Measurements from ENCODE around the gene TMEM204.

Gene TMEM204

DNA sequence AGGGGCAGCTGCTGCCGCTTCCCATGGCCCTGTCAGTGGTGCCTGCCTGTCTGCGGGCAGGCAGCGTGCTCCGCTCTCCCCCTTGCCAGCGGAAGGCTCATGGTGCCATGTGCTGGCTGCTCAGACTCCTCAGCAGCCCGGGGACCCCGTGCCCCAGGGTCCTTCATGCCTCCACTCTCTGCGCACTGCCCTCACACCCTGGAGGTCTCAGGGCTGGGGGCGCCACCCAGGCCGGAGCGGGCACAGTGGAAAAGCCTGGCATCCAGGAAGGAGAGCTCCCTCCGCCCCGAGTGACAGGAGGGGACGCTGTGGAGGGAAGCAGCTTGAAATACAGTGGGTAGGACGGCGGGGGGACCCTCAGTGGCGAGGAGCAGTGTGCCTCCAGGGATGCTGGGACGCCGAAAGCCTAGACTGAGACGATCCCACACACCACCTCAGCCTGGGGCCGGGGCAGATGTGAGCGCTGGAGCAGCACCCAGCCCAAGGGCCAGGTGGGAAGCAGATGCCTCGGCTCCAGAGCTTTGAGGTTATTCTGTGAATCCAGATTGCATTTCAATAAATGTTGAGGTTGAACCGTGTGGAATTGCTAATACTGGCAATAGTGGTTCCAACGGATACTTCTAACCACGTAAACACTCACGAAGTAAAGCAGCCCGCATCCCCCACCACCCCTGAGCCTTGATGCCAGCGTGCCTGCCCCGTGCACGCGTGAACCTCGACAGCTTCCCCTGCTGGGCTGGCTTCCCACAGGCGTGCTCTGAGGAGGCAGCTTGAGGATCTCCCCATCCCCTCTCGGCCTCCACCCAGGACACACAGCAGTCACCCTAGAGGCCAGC is 6.5 kb downstream of the TMEM204 start:
- no peak for DNase-seq

DNA sequence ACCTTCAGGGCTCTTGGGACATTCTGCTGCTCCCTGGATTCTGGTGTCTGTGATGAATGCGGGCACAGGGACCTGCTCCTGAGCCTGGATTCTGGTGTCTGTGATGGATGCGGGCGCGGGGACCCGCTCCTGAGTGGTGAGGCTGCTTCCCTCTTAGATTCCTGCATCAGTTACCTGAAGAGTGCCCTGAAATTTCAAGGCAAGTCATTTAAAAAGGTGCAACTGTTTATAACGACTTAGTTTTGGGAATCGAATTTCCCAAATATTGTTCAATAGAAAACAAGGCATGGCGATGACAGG is 7.0 kb downstream of the TMEM204 start:
- DNase-seq = no peak

DNA sequence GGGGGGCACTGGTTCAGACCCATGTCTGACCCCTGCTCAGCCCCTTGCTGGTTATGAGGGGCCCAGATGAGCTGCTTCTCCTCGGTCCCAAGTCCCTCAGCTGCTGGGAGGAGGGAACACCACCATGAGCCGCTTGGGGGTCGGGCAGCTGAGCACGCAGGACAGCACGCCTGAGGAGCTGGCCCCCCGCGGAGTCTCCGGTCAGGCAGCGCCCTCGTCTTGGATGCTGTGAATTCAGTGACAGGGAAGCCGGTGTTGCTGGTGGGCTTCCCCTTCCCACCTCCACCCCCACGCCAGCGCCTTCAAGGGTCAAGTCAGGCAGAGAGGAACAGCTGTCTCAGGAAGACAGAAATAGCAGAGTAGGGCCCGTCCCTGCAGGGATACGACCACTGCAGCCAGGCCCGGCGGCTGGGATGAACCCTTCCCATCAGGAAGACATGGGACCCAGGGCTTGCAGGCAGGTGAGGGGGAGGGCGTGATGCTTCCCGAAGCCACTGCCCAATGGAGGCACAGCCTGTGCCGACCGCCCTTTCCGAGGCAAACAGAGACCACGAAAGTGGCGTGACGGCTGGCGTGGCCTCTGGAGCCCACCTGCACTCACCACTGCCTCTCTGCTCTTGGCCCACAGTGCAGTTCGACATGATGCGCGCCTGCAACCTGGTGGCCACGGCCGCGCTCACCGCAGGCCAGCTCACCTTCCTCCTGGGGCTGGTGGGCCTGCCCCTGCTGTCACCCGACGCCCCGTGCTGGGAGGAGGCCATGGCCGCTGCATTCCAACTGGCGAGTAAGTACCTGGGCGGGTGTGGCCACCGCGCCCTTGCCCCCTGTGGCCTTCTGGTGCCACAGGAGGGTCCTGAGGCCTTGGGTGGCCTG is 8.1 kb downstream of the TMEM204 start:
- no peak for DNase-seq

DNA sequence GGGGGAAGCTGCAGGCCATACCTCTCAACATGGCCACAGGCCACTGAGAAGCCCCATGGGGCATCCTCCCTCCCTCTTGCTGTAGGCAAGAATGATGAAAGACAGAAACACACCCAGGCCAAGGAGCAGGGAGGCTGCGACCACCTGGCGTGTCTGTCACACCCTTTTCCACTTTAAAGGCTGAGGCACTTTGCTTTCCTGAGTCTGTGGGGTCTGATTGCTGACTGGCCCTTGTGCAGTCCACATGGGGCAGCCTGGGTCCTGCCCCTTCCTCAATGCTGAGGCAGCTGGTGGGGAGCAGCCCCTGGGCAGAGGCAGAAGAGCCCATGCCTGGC is 8.7 kb downstream of the TMEM204 start:
- DNase-seq = no peak

DNA sequence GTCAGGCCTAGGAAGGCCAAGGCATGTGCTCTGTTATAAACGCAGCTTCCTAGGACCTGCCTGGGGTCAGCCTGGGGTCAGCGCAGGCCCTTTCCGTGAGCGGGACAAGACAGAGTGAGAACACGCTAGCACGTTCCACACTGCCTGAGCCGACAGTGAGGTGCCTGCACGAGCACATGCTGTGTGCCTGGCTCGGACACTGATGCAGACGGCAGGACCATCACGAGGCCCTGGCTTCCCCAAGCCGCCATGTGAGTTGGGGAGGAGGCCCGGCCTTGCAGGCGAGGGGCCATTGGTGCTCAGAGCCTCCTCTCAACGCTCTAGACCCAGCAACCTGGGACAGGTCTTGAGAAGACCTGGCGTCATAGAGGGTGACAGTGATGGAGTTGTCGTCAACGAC is 9.1 kb downstream of the TMEM204 start:
- no peak for DNase-seq

DNA sequence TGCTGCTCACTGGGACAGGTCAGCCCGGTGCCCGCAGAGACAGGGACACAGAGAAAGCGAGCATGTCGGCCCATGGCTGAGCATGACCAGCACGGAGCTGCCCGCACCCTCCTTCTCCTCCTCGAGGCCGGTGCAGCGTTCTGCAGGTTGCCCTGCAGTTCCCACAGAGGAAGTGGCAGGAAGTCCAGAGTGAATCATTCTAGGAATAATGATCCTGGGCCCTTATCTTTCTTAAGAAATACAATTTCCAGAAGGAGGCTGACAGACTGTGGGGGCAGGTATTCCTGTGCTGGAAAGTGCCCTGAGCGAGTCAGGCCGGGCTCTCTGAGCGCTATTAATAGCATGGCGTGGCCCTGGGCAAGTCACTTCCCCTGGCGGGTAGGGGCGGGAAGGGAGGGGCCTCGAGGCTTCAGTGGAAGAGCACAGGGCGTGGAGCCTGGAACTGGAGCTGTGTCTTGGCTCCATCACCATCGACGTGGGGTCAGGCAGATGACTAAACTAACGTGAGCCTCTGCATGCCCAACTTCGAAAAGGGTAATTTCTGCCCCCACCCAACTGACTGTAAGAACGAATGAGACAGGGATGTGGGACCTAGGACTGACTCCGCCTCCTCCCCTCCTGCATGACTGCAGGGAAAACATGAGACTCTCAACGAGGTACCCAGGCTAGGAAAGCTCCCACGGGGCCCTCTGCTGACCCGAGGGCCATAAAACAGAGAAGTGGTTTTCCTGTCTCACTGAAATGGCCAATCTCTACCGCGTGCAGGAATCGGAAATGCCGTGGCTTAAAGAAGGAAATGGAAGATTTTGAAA is 9.8 kb downstream of the TMEM204 start:
- DNase-seq = peak; percentile 84

DNA sequence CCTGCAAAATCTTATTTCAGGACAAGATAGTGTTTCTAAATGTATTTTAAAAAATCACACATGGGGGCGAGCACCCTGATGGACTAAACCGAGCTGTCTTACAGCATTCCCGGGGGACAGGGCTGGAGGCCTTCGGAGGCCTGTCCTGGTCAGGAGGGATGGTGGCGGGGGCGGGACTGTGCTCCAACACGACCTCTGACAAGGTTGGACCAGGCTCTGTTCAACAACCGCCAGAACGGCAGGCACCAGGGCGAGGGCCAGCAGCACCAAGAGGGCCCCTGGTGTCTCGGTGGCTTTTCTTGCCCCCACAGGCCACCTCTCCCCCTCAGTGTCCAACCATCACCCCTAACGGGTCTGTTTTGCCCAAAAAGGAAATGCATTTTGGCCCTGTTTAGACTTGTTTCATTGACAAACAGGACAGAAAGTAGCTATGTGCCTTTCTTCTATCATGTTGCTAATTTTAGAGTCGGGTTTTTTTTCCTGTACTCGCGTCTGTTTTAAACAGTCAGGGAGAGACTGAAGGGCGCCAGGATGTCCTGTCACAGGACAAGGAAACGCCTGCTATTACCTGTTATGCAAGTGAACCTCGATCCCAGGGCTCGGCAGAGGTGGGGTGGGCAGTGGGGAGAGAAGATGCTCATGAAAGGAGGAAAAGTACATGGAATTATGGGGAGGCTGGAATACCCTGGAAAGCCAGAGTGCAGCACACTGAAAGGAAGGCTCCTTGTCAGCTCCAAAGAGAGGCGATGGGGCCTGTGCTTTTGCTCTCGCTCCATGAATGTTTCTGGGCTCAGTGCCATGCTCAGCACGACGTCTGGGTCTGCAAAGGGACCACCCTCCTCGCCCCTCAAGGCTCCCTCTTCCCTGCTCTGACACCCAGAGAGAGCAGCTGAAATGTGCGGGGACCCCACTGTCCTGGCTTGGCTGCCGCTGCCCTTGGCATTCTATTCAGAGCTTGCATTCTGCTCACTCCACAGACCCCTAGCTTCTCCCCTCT is 11.9 kb downstream of the TMEM204 start:
- no peak for DNase-seq

DNA sequence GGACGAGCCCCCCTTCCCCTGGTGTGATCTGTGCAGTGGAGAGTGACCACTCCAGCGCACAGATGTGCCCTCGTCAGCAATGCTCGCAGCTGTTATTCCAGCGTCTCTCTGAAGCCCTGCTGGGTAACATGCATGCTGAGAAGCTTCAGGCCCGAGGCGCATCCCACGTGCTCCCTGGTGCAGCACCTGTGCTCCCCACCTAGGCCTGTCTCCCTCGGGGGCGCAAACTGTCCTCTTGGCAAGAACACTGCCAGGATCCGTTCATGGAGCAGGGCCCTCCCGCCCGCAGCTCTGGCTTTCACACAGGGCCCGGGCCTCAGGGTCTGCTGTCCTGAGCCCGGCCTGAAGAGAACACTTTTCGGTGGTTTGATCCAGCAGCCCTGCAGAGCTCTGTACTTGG is 13.0 kb downstream of the TMEM204 start:
- DNase-seq = no peak

DNA sequence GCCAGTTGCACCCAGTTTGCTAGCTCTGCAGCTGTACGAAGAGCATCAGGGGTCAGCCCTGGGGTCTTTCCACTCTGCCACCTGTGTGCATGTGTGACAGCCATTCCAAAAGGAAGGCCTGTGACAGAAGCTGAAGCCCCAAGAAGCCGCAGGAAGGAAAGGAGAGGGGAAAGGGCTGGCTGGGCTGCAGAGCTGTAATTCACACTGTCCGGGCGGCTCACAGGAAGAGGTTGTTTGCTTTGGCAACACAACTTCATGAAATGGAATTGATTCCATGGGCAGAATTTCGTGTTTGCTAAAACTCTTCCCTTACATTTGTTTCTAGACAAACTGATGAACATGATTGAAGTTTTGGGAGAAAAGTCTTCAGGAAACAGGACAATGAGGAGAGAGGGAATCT is 14.8 kb downstream of the TMEM204 start:
- DNase-seq = no peak

DNA sequence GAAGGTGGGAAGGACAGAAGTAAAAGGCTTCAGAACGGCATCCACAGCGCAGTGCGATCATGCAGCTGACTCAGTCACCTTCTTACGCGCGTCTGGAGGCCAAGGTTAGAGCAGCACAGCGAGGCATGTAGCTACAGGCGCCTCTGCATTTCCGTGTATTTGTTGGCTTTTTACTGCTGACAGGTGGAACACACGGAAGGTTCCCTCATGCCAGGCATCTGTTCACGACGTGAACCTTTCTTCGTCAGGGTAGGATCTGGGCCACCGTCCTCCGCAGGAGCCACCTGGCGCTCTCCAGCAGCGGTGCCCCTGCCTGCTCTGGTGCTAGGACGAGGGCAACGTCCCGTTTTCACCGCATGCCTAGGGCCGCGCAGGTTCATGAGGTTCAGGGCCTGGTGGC is 15.3 kb downstream of the TMEM204 start:
- no peak for DNase-seq

DNA sequence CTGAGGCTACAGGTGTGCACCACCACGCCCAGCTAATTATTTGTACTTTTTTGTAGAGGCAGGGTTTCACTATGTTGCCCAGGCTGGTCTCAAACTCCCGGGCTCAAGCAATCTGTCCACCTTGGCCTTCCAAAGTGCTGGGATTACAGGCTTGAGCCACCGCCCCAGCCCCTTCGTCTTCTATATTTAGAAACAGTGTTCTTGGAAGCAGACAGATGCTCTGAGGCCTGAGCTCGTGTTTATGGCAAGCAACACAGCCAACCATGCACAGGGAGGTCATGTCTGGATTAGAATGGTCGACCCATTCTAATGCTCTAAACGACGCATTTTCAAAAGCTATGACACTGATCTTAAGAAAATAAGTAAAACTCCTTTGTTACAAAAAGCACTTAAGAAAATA is 16.6 kb downstream of the TMEM204 start:
- DNase-seq = no peak

DNA sequence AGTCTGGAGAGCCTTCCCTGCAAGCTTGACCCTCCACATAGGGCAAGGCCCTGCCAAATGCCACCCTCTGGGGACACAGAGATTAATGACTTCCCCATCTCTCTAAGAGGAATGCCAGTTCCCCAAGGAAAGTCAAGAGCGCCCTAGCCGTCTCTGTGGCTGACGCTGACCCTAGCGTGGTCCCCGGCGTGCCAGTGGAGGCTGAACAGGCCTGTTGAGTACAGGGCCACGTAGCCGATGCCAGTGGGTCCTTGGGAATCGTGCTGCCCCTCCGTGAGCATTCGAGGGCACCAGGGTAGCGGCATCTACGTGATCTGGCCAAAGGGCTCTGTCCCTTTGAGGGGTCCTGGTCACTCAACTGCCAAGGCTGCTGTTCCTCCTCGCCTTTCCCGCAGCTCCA is 17.2 kb downstream of the TMEM204 start:
- no peak for DNase-seq

DNA sequence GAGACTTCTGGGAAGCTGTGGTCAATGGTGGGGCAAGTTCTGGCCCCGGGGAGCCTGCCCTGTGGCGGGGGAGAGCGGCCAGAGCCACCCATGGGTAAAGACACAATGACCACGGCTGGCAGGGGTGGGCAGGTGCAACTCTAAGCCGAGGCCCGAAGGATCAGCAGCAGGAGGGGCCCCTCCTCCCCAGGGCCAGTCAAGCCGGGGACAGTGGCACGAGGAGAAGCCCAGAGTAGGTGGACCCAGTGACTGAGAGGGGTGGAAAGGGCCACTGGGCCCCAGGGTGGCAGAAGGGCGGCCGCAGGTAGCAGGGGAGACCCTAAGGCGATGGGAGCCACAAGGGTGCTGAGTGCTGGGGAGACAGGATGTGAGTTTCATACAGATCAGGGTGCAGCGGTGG is 17.7 kb downstream of the TMEM204 start:
- DNase-seq = no peak

DNA sequence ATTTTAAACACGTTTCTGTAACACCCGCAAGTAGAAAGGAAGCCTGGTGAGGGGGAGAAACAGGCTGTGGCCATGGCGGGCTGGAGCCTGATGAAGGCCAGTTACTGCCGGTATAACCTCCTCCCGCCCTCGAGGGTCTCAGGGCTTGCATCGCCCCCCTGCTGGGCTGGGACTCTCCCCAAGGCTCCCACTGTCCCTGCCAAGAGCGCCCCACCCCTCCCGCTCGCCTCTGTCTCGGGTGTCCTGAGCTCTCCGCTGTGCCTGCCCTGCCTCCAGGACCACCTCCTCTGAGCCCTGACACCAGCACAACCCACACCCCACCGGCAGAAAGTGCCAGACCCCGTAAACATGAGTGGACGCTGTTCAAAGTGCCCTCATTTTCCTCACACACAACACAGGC is 18.7 kb downstream of the TMEM204 start:
- DNase-seq = no peak

DNA sequence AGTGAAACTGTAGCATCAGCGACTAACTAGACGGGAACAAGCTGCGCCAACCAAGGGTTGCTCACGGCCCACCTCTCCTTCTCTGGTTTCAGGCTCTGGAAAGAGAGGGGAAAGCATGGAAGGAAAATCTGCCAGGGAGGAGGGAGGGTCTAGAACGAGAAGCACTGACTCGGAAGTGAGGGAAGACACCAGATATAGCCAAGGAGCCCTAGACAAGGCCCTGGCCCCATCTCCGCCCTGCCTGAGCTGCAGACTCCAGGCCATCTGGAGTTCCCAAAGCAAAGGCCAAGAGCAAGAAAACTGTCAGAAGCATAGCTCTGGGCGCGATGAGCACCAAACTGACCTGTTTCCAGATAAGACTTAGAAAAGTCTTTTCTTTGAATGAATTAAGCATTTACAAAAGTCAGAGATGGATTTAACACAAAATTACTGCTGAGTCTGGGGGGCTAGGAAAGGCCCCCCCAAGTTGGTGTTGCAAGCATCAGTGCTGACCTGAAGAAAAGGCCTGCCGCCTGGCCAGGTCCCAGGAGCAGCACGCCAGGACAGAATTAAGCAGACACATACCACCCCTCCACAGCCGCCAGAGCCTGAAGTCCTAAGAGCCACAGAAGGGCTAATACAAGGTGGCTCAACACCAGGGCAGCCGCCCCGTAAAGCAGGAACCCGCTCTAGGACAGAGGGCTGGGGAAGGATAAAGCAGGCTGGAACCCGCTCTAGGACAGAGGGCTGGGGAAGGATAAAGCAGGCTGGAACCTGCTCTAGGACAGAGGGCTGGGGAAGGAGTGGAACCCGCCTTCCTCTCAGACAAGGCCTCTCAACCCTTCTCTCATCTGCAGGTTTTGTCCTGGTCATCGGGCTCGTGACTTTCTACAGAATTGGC is 20.7 kb downstream of the TMEM204 start:
- no peak for DNase-seq

DNA sequence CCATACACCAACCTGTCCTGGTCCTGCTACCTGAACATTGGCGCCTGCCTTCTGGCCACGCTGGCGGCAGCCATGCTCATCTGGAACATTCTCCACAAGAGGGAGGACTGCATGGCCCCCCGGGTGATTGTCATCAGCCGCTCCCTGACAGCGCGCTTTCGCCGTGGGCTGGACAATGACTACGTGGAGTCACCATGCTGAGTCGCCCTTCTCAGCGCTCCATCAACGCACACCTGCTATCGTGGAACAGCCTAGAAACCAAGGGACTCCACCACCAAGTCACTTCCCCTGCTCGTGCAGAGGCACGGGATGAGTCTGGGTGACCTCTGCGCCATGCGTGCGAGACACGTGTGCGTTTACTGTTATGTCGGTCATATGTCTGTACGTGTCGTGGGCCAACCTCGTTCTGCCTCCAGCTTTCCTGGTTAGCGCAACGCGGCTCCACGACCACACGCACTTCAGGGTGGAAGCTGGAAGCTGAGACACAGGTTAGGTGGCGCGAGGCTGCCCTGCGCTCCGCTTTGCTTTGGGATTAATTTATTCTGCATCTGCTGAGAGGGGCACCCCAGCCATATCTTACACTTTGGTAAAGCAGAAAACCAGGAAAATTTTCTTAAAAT is 21.5 kb downstream of the TMEM204 start:
- no peak for DNase-seq

DNA sequence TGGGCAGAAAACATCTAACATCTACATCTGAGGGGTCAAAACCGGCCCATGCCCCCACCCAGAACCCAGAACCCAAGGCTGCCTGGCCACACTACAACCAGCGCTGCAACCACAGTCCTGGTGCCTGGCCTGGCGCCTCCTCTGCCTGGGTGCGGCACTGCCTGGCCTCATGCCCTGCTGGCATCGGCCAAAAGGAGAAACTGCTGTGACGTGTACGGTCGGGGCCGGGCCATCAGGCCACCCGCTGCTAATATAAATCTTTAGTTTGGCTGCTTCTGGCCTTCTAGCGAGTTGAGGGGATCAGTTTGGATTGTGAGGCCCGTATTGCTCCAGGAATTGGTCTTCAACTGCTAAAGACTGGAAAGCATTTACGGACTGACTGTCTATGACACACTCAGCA is 22.8 kb downstream of the TMEM204 start:
- DNase-seq = no peak

DNA sequence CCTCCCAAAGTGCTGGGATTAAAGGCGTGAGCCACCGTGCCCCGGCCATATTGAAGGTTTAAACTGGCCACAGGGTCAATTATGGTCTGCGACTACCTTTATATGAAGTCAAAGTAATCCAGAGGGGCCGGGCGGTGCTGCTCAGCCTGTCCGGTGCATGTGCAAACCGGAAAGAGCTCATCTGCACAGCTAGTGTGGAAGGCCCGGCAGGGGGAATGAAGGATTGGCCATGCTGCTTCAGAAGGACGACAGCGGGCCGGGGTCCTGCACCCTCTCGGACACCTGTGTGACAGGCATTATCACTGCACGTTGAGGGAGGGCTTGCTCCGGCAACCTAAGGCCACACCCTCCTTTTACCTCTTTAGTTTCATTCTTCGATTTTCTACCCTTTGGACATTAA is 23.6 kb downstream of the TMEM204 start:
- DNase-seq = no peak

DNA sequence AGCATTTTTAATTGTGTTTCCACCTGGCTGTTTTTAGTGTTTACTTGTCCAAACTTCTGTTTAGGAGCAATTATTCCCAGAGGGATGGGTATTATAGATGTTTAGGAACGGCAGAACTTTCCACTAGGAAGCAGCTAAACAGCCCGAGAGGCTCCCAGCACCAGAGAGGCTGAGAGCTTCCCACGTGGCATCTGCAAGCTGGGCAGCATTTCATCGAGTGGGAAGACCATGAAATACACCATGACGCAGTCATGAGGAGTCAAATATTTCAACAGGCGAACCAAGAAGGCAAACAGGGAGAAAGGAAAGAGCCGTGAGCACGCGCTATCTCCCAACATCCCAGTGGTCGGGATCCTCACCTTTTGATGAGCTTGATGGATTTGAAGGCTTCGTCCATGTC is 24.1 kb downstream of the TMEM204 start:
- no peak for DNase-seq

DNA sequence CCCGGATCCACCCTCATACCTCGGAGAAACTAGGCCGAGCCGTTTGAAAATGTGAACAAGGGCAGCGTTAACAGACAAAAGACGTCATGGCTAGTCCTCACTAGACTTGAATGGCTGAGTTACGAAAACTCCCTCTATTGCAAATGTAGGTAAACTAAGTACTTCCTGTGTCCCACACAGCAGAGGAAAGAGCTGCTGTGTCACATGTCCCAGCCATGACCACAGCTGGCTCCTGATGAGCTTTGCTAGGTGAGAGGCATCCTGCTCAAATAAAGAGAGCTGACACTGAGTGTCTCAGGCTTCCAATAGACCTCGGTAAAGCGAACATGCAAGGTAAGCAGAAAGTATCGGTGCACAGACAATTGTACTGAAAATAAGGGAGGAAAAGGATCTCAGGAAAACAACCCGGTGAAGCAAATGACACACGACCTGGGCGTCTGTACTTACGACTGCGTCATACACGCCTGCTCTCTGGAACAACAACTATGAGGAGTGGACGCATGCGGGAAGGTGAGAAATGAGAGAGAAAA is 26.0 kb downstream of the TMEM204 start:
- peak; percentile 22 for DNase-seq

DNA sequence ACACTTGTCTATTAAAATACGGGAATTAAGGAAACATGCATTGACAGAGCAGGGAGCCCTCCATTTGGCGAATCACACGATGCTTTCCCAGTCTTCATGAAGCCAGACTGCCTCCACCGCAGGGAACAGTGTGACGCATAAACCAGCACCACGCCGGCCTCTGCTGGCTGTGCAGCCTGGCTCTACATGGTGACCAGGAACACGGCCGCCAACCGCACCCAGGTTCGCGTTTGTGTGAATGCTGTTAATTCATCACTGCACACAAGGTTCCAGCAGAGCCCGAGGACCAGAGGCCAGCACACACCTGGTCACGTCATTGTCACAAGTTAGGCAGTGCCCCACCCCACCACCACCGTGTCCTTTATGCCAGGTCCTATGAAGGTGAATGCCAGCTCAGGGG is 26.7 kb downstream of the TMEM204 start:
- DNase-seq = no peak

All from stimulated activated CD4-positive, alpha-beta T cell treated with anti-CD3 and anti-CD28 coated beads, Interleukin-1b, Interleukin-23, amount 100 ng/mL, for 48 hours (primary cell).